ENCODE results near the gene ZFYVE26.

ZFYVE26 gene

DNA sequence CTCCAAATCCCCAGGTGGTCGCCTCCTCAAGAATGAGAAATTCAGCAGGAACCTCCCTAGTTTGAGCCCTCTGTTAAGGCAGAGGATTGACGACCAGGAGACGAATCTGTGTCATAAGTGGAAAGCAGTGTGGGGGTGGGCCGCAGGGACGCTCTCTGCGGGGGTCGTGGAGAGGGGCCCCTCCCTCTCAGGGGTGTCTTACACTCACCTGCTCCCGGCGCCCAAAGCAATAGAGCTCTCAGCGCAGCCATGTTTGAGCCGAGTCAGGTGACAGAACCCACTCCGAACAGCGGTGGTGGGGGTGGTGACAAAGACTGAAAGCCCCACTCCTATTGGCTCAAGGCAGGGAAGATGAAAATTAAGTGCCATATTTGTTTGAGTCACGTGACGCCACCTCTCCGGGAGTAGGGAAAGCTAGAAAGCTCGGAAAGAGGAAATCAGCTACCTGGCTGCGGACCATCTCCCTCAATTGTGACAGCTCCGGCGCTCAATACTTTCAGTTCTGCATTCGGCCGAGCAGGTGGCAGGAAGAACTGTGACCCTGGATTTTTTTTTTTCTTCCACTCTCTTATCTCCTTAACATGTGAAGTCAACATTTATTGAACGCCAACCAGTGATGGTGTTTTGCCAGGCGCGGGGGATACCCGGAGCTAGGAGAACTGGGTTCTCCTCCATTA lies at the start of gene ZFYVE26:
TSS of gene ZFYVE26 (minus strand) at position 265 of the 677 bp plus-strand sequence. CDS start 627 bp downstream, outside the sequence.
- H3K4me3 ChIP-seq (replicated peaks; ENCODE audit: low read depth, low read length) = peak within 1 kb of the TSS; percentile 89
- DNase-seq (ENCODE audit: low read depth) = peak; percentile 96
- TF ChIP-seq, protein P1, sequence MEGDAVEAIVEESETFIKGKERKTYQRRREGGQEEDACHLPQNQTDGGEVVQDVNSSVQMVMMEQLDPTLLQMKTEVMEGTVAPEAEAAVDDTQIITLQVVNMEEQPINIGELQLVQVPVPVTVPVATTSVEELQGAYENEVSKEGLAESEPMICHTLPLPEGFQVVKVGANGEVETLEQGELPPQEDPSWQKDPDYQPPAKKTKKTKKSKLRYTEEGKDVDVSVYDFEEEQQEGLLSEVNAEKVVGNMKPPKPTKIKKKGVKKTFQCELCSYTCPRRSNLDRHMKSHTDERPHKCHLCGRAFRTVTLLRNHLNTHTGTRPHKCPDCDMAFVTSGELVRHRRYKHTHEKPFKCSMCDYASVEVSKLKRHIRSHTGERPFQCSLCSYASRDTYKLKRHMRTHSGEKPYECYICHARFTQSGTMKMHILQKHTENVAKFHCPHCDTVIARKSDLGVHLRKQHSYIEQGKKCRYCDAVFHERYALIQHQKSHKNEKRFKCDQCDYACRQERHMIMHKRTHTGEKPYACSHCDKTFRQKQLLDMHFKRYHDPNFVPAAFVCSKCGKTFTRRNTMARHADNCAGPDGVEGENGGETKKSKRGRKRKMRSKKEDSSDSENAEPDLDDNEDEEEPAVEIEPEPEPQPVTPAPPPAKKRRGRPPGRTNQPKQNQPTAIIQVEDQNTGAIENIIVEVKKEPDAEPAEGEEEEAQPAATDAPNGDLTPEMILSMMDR (IDR thresholded peaks at IDR 0.05; ENCODE audit: low read length, missing control alignments) = no peak

GRCh38 chr14:67863223-67863622 lies 46.8 kb upstream of the ZFYVE26 start:
- TF ChIP-seq, protein P1 (IDR thresholded peaks at IDR 0.05; ENCODE audit: low read length, missing control alignments) = no peak
- no peak overlapping the region for H3K4me3 ChIP-seq (replicated peaks; ENCODE audit: low read depth, low read length)
- DNase-seq (ENCODE audit: low read depth) = no peak

DNA sequence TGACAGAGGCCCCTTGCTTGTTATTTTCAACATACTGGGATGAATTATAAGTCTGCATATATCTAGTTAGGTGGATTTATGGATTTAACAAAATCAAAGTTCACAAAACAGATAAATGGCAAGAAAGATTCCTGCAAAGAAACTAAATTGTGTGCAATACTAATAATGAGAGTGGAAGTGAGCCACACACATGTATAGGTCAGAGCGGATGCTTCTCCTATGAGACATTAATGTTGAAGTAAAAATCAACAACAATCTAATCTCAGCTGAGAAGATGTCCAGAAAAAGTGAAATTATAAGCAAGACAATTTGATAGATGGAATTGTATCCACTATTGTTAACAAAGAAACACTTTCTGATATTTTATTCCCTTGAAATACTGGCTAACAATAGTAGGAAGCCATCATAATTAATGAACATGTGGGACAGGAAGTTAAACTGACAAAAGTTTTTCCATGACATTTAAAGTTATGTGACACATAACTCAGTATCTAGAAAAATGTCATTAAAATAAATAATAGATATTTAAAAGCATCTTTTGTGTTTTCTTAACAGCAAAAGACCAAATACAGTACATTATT lies 42.9 kb upstream of the ZFYVE26 start:
- no peak overlapping the region for H3K4me3 ChIP-seq (replicated peaks; ENCODE audit: low read depth, low read length)
- TF ChIP-seq, protein P1 (IDR thresholded peaks at IDR 0.05; ENCODE audit: low read length, missing control alignments) = no peak
- no peak for DNase-seq (ENCODE audit: low read depth)

DNA sequence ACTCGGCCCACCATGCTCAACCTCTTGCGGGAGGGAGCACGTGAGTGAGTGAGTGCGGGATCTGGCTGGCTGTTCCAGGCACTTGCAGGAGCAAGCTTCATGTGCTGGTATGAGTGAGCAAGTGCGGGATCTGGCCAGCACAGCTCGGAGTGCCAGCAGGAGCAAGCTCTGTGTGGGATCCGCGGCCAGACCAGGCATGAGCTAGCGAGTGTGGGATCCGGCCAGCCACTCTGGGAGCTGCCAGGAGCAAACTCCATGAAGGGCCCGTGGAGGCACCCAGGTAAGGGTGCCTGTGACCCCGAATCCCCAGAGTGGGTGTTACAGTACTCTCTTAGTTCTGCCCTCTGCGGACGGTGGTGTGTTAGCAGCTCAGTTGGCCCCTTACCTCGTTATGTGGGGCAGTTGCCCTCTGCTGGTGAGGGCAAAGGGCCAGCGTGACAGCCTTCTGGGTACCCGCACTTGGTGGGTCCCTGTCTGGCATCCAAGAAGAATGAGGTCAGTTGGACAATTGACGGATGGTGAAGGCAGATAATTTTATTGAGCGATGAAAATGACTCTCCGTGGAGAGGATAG lies 41.5 kb upstream of the ZFYVE26 start:
- DNase-seq (ENCODE audit: low read depth) = no peak
- TF ChIP-seq, protein P1 (IDR thresholded peaks at IDR 0.05; ENCODE audit: low read length, missing control alignments) = no peak
- H3K4me3 ChIP-seq (replicated peaks; ENCODE audit: low read depth, low read length) = no peak overlapping the region

DNA sequence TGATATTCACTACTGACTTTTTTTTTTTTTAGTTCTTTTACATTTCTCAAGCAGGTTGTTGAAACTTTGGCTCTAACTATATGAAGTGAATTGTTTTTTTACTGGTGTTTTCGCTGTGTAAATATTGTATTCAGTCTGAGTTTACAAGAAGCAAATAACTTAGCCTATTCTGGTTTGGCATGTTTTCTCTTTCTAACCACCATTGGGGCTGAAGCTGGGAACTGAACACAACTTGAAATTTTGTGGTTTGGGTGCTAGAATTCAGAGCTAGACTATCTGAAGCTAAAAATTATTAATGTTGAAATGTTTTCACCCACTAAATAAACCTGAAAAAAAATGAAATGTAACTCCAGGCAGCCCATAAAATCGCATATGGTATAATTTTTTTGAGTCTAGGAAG lies 40.4 kb upstream of the ZFYVE26 start:
- DNase-seq (ENCODE audit: low read depth) = no peak
- no peak overlapping the region for H3K4me3 ChIP-seq (replicated peaks; ENCODE audit: low read depth, low read length)
- TF ChIP-seq, protein P1 (IDR thresholded peaks at IDR 0.05; ENCODE audit: low read length, missing control alignments) = no peak

DNA sequence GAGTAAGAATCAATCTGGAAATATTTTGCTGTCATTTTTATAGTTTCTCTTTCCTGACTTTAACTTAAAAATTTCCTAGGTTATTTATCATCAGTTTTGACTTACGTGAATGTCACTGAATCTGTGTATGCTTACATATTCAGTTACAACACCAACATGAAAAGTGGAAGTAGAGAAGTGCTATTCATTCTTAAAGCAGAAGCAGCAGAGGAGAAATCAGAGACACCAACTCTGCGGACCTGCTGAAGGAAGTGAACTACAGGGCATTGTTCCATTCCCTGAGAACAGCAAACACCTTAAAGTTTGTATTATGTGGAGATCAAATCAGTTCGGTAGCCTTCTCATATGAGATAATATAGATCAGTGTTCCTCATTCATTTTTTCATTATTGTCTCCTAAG lies 37.3 kb upstream of the ZFYVE26 start:
- no peak for DNase-seq (ENCODE audit: low read depth)
- H3K4me3 ChIP-seq (replicated peaks; ENCODE audit: low read depth, low read length) = no peak overlapping the region
- TF ChIP-seq, protein P1 (IDR thresholded peaks at IDR 0.05; ENCODE audit: low read length, missing control alignments) = no peak
